Panc1 (cell line): ENCODE results near the gene C5orf34. TPM values are rescaled to one million over a fixed set of nuclear protein-coding genes. Genes with fewer than 3 reads are reported as not detected.

Experiments used
- ATAC-seq: fragments of 200-7000 bp; cut with Tn5 transposase; 2 replicates; pipeline ENCODE4 v1.9.1; 2020; ENCODE audit warnings: mild to moderate bottlenecking, moderate library complexity
- Bru-seq: library from RNA; stranded (reverse); fragments of 400-500 nt; gene quantifications from one replicate; lab custom pipeline; 2021; lab: Mats Ljungman, UMichigan
- BruChase-seq, 2 experiments: library from RNA; stranded (reverse); fragments of 400-500 nt; gene quantifications; one replicate each; lab custom pipeline; 2021; lab: Mats Ljungman, UMichigan
- BruUV-seq: library from RNA; stranded (reverse); fragments of 400-500 nt; replicated peaks from 2 replicates; lab custom pipeline; 2021; lab: Mats Ljungman, UMichigan
- CTCF ChIA-PET: fragments of 300-600 bp; sonication (Branson Sonifier 250); formaldehyde crosslinking; loops from one replicate; lab custom pipeline; 2022; ENCODE audit warnings: antibody characterized with exemption; lab: Charles Lee
- POLR2A ChIA-PET: fragments of 300-600 bp; sonication (Branson Sonifier 250); formaldehyde crosslinking; loops from one replicate; lab custom pipeline; 2022; ENCODE audit warnings: antibody characterized with exemption; lab: Charles Lee
- DNase-seq: peaks from one replicate; pipeline ENCODE4 v3.0.0-alpha.2; 2010; ENCODE audit warnings: low read depth, low spot score
- H3K27ac ChIP-seq: 2 replicates; pipeline ENCODE4 v1.5.1; 2011; ENCODE audit warnings: mild to moderate bottlenecking, low read length, inconsistent platforms
- H3K27me3 ChIP-seq: fragments of 200-500 bp; sonication (Bioruptor generic); 2 replicates; pipeline ENCODE4 v1.6.0; 2014; ENCODE audit warnings: low read length, inconsistent platforms; ENCODE audit not compliant: control insufficient read depth, insufficient read depth
- H3K36me3 ChIP-seq: fragments of 200-500 bp; sonication (Bioruptor generic); 2 replicates; pipeline ENCODE4 v1.5.1; 2014; ENCODE audit warnings: inconsistent platforms, mild to moderate bottlenecking, low read length, moderate library complexity; ENCODE audit not compliant: control insufficient read depth, insufficient read depth
- H3K4me1 ChIP-seq: 2 replicates; pipeline ENCODE4 v1.5.1; 2011; ENCODE audit warnings: inconsistent platforms, mild to moderate bottlenecking, low read length, moderate library complexity; ENCODE audit not compliant: control insufficient read depth, insufficient read depth
- H3K4me3 ChIP-seq, 2 experiments: 2 replicates each; pipeline ENCODE4 v1.5.1; 2011 to 2012; ENCODE audit warnings: low read depth in 2 of 2, low read length in 2 of 2, mild to moderate bottlenecking in 2 of 2, inconsistent platforms in 1 of 2, moderate library complexity in 1 of 2
- H3K9me3 ChIP-seq: fragments of 200-500 bp; sonication (Bioruptor generic); 2 replicates; pipeline ENCODE4 v1.5.1; 2014; ENCODE audit warnings: low read depth, mild to moderate bottlenecking, inconsistent platforms, low read length, moderate library complexity; ENCODE audit not compliant: control insufficient read depth, insufficient read depth
- CTCF ChIP-seq: fragments of 450-650 bp; IDR thresholded peaks from 2 replicates; pipeline ENCODE4 v1.5.1; 2017; ENCODE audit warnings: mild to moderate bottlenecking
- POLR2AphosphoS5 ChIP-seq: IDR thresholded peaks from 2 replicates; pipeline ENCODE4 v1.6.1; 2012; ENCODE audit warnings: mild to moderate bottlenecking, low read depth, low read length, moderate library complexity
- REST ChIP-seq, 2 experiments: IDR thresholded peaks; 2 replicates each; pipeline ENCODE4 v1.6.1; 2011 to 2012; ENCODE audit warnings: low read depth in 2 of 2, control low read depth in 1 of 2, low read length in 1 of 2, mild to moderate bottlenecking in 1 of 2, moderate library complexity in 1 of 2; ENCODE audit not compliant: insufficient read depth in 1 of 2
- SIN3A ChIP-seq: IDR thresholded peaks from 2 replicates; pipeline ENCODE4 v1.6.1; 2012; ENCODE audit warnings: low read depth, mild to moderate bottlenecking, low read length, moderate library complexity, borderline replicate concordance; ENCODE audit not compliant: insufficient read depth
- TCF7L2 ChIP-seq: IDR thresholded peaks from 2 replicates; pipeline ENCODE4 v1.6.1; 2011; ENCODE audit warnings: mild to moderate bottlenecking, low read depth, low read length, inconsistent platforms
- in situ Hi-C: cut with HindIII; loops from 2 replicates; pipeline ENCODE4 v1.10.0; 2016; ENCODE audit warnings: low sequenced_read_pairs, low pct_unique_long_range_greater_than_20kb
- intact Hi-C: fragments of 100-400 bp; cut with micrococcal nuclease; formaldehyde crosslinking; loops from one replicate; pipeline ENCODE4 v1.10.0; 2022; ENCODE audit not compliant: unreplicated experiment
- long read RNA-seq: library from polyadenylated mRNA; unstranded; transcript quantifications from one replicate; pipeline ENCODE4 v2.0.0, GENCODE V29; 2021; ENCODE audit not compliant: unreplicated experiment
- polyA plus RNA-seq: library from polyadenylated mRNA; unstranded; fragments of >200 nt; gene quantifications from one replicate; pipeline ENCODE4 v1.2.1, GENCODE V29; 2012; ENCODE audit warnings: missing spikeins; ENCODE audit not compliant: insufficient read length
- total RNA-seq: library from RNA; stranded (reverse); gene quantifications from one replicate; pipeline ENCODE4 v1.2.1, GENCODE V29; 2021; ENCODE audit not compliant: unreplicated experiment

The C5orf34 gene
- total RNA-seq (6.3 TPM), Bru-seq, nascent RNA (percentile 62 among the genes with signal in this experiment), BruChase-seq, experiment 1, labeled RNA remaining after a 2-hour chase (percentile 64 among the genes with signal in this experiment), BruChase-seq, experiment 2, labeled RNA remaining after a 6-hour chase (percentile 53 among the genes with signal in this experiment)
- 1.5 TPM for polyA plus RNA-seq
- long read RNA-seq, transcript C5orf34-201 (13 exons, 2,507 nt), result major isoform, 12 of 19 reads
- long read RNA-seq, partial matches to known transcripts, result 3 of 19 reads
- long read RNA-seq, other reads (novel, unspliced or antisense), result 3 of 19 reads

GRCh38 chr5:43514816-43515677 lies at the start of gene C5orf34:
C5orf34 (minus strand) TSS chr5:43515148; CDS start chr5:43509339, 5,809 bp downstream.
- POLR2A ChIA-PET, result interaction anchor here (0.5 to 0.8 kb wide), 3 partner anchors 31 to 478 kb away, joined by 3 to 8 read pairs (median 6); partner anchors contain the start of gene TMEM267
- Histone ChIP-seq H3K4me3 (peak within 1 kb of the TSS; percentile 96 to 97), H3K27me3 (no peaks in the 10 kb centered on the region), H3K4me1 (peaks cover 19% of the 10 kb centered on the region), H3K36me3 (no peaks in the 10 kb centered on the region; the same call in 1 of the 2 replicates), H3K27ac (peak within 1 kb of the TSS; percentile 83), H3K9me3 (no peaks in the 10 kb centered on the region)
- CTCF ChIA-PET, result interaction anchor here (0.8 kb wide), 1 partner anchor 31 kb away, joined by 3 read pairs; no protein-coding TSS in a partner anchor
- DNase-seq (peak; percentile 76), ATAC-seq (peak; percentile 100)
- TSS peak; percentile 98 for BruUV-seq
- peak; percentile 96; the same call in 1 of the 2 replicates for TF ChIP-seq POLR2AphosphoS5
- TF ChIP-seq TCF7L2, result peak; percentile 68
- no peak for TF ChIP-seq REST (IDR thresholded peaks at IDR 0.05; ENCODE audit: insufficient read depth in 1 of 2, low read depth in 2 of 2, low read length in 1 of 2)
- TF ChIP-seq CTCF, result no peak
- TF ChIP-seq SIN3A, result peak; percentile 94
- intact Hi-C loops (no loop called here), in situ Hi-C loops (no loop called here)

- TF ChIP-seq CTCF (no peak), TCF7L2 (no peak), SIN3A (no peak), REST (IDR thresholded peaks at IDR 0.05; ENCODE audit: insufficient read depth in 1 of 2, low read depth in 2 of 2, low read length in 1 of 2) (no peak), POLR2AphosphoS5 (no peak)
- no TSS peak for BruUV-seq
- H3K4me1 ChIP-seq, result no peaks in the 10 kb centered on the region
- intact Hi-C loops (no loop called here), in situ Hi-C loops (no loop called here)
- no peaks in the 10 kb centered on the region for H3K9me3 ChIP-seq
- ChIA-PET POLR2A (no interaction called here), CTCF (no interaction called here)
- no peak overlapping the region for H3K4me3 ChIP-seq
- no peaks in the 10 kb centered on the region for H3K27me3 ChIP-seq
- DNase-seq (no peak), ATAC-seq (peak; percentile 48; the same call in 1 of the 2 replicates)
- no peaks in the 10 kb centered on the region for H3K36me3 ChIP-seq
- no peak overlapping the region for H3K27ac ChIP-seq
Measured at GRCh38 chr5:43564289-43564850, 49.4 kb upstream of the C5orf34 start.
